Kidney epithelial cell (primary cell): ENCODE data around the gene RIC1. TPM values are rescaled to one million over a fixed set of nuclear protein-coding genes. Genes with fewer than 3 reads are reported as not detected.

ENCODE experiments used
- DNase-seq: peaks from one replicate; pipeline ENCODE4 v3.0.0-alpha.2; 2010; ENCODE audit warnings: low read depth
- H3K27me3 ChIP-seq: 2 replicates; pipeline ENCODE4 v1.6.0; 2011; ENCODE audit warnings: low read length; ENCODE audit not compliant: control insufficient read depth, insufficient read depth
- H3K36me3 ChIP-seq: 2 replicates; pipeline ENCODE4 v1.5.1; 2011; ENCODE audit warnings: low read length; ENCODE audit not compliant: control insufficient read depth, insufficient read depth
- H3K4me3 ChIP-seq: 2 replicates; pipeline ENCODE4 v1.5.1; 2011; ENCODE audit warnings: low read depth, mild to moderate bottlenecking, control low read depth, low read length
- CTCF ChIP-seq: IDR thresholded peaks from 2 replicates; pipeline ENCODE4 v1.5.1; 2011; ENCODE audit warnings: mild to moderate bottlenecking, moderate library complexity, low read length, control low read depth, inconsistent platforms; ENCODE audit not compliant: insufficient read depth, poor library complexity, severe bottlenecking
- total RNA-seq: library from RNA; depleted of rRNA; stranded (reverse); fragments of >200 nt; gene quantifications from 2 replicates; pipeline ENCODE4 v1.2.3, GENCODE V29; 2015

The RIC1 gene
- total RNA-seq, 1 donor from 2014 or later = 16.8 TPM

DNA sequence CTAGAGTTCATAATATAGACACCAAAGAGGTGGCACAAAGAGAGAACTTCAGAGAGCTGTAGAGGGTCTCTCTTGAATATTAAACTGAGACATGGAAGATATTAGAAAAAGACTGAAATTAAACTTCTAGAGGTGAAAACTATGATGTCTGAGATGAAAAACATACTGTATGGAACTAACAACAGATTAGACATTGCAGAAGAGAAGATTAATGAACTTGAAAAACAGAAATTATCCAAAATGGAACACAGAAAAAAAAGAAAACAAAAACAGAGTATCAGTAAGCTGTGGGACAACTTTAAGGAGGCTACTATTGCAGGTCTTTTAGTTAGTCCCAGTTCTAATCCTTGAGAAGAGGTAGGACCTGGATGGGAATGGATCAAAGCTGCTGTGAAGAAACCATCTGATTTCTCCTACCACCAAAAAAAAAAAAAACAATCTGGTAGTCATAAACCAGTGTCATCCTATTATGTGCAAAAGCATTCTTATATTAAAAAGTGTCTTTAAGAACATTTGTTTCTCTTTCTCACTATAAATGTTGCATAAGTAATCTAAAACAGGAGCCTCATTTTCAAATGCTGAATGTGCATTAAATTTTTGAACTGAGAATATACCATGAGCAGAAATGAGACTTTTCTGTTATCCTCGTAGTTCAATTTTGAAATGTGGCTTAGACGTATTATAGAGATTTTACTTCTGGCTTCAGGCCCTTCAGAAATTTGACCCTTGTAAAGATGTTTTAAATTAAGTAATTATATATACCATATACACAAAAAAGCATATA, 107.8 kb downstream of the RIC1 start:
- Histone ChIP-seq H3K4me3 (no peak overlapping the region), H3K36me3 (no peaks in the 10 kb centered on the region), H3K27me3 (no peaks in the 10 kb centered on the region)
- no peak for DNase-seq
- TF ChIP-seq CTCF = no peak

DNA sequence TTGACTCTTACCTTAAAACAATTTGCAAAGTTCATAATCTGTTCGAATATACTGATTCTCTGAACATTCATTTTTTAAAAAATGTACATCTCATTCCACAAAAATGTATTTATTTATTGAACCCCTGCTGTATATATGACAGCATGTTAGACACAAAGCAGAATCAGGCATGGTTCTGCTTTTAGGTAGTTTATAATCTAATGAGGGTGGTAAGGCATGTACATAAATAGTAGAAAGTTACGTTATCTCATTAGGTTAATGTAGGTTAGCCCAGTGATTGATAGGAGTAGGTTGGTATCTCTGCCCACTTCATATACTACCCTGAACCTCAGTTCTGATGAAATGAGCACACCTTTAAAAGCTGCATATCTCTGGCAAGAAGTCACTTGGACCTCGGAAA, 114.2 kb downstream of the RIC1 start:
- no peak for TF ChIP-seq CTCF
- DNase-seq = no peak
- Histone ChIP-seq H3K36me3 (no peaks in the 10 kb centered on the region), H3K4me3 (no peak overlapping the region), H3K27me3 (no peaks in the 10 kb centered on the region)

DNA sequence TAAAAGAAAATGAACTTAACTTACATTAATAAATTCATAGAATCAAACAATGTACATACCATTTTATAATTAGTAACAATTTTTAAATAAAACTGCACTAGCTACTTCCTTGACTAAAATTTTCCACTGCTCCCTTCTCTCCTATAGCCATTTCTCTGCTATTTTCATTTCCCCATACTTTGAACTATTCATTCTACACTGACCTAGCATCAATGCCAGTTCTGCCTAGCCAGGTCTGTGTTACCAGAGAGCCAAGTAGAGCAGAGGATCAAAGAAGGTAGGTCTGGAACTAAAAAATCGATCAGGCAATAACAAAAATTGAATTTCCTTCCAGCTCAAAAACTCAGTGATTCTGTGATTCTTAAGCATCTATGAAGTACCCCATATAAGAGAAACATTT, 119.5 kb downstream of the RIC1 start:
- no peak for TF ChIP-seq CTCF
- no peak for DNase-seq
- Histone ChIP-seq H3K4me3 (no peak overlapping the region), H3K36me3 (no peaks in the 10 kb centered on the region), H3K27me3 (no peaks in the 10 kb centered on the region)

GRCh38 chr9:5749306-5749705, 120.4 kb downstream of the RIC1 start:
- no peaks in the 10 kb centered on the region for H3K36me3 ChIP-seq
- TF ChIP-seq CTCF = no peak
- no peaks in the 10 kb centered on the region for H3K27me3 ChIP-seq
- DNase-seq = no peak
- H3K4me3 ChIP-seq = no peak overlapping the region

DNA sequence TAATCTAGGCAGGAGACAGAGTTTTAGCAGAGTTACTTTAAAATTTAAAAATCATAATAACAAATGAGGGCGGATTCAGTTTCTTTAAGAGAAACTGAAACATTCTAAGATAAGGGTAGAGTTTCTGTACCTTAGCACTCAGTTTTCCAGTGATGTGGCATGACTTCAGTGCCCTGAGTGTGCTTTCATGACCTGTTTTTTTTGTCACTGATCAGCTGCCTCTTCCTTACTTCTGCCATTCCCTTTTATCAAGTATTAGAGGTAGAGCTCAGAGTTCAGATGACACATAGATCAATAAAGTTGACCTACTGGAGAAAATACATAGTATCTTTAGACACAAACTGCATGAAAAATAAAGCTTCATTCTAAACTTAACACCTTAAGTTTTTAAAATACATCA, 121.7 kb downstream of the RIC1 start:
- H3K36me3 ChIP-seq = no peaks in the 10 kb centered on the region
- DNase-seq = no peak
- no peak overlapping the region for H3K4me3 ChIP-seq
- no peaks in the 10 kb centered on the region for H3K27me3 ChIP-seq
- TF ChIP-seq CTCF = no peak

GRCh38 chr9:5756633-5757032, 127.7 kb downstream of the RIC1 start:
- TF ChIP-seq CTCF = no peak
- no peaks in the 10 kb centered on the region for H3K27me3 ChIP-seq
- H3K36me3 ChIP-seq = no peaks in the 10 kb centered on the region
- no peak for DNase-seq
- no peak overlapping the region for H3K4me3 ChIP-seq
